GM10266 (cell line): ENCODE data around the gene MTMR4.

Experiments used
- DNase-seq: peaks from one replicate; pipeline ENCODE4 v3.0.0; 2012; ENCODE audit errors: extremely low spot score
- CTCF ChIP-seq: IDR thresholded peaks from 2 replicates; pipeline ENCODE4 v1.5.1; 2012; ENCODE audit warnings: mild to moderate bottlenecking, low read depth; ENCODE audit not compliant: control insufficient read depth, insufficient read depth; ENCODE audit errors: missing control alignments

MTMR4 gene

GRCh38 chr17:58447039-58447975 lies 67.1 kb downstream of the MTMR4 start:
- TF ChIP-seq CTCF, result peak; percentile 85
- peak; percentile 63 for DNase-seq

GRCh38 chr17:58446086-58446485 lies 68.4 kb downstream of the MTMR4 start:
- DNase-seq, result no peak
- no peak for TF ChIP-seq CTCF
